OCI-LY7 (cell line): ENCODE data around the gene ULBP1.

ENCODE experiments used
- CTCF ChIP-seq: fragments of 200-600 bp; sonication (generic); conservative IDR thresholded peaks from 2 replicates; pipeline ENCODE4 v1.5.1; 2014; ENCODE audit warnings: mild to moderate bottlenecking, antibody characterized with exemption, low read length, moderate library complexity, mixed read lengths
- EZH2phosphoT487 ChIP-seq: fragments of 200-600 bp; sonication (generic); IDR thresholded peaks from 2 replicates; pipeline ENCODE4 v1.6.1; 2018; ENCODE audit warnings: low read depth, borderline replicate concordance, mild to moderate bottlenecking, mixed run types, antibody characterized with exemption, low read length, moderate library complexity, mixed read lengths

- TF ChIP-seq CTCF (no peak), EZH2phosphoT487 (no peak)
Observed at GRCh38 chr6:149935246-149935645, 28.5 kb upstream of the ULBP1 start.
